ENCODE data around the gene TTI1.

TTI1 gene

DNA sequence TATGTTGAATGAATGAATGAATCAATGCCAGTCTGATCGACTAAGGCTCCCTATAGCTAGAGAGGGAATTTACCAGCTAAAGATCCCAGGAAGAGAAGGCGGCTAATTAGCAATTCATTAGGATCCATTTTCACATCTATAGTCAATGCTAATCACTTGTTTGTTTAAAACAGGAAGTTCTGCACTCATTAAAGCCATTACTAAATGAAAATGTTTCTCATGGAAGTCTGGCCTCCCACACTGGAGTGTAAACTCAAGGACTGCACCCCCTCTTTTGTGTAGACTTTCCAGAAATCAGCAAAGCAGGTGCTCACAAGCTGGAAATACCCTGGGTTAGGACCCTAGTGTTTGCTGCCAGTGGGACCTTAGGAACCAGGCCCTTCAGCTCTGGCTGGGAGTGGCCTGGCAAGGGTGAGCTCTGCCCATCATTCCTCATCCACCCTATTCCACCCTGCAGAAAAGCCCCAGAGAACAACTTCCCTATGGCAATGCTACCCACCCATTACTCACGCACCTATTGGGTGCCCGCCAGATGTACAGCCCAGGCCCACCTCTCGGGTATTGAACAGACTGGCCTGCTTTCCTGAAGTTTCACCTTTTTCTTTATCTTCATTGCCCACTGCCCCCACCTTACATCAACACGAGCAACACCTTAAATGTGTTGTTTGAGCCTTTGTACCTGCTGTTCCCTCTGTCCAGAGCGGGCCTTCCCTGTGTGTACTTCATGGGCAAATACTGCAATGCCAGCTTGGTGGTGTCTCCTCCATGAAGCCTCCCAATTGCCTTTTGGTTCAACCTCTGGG lies 60.8 kb downstream of the TTI1 start (continued):
- TF ChIP-seq, protein P1, sequence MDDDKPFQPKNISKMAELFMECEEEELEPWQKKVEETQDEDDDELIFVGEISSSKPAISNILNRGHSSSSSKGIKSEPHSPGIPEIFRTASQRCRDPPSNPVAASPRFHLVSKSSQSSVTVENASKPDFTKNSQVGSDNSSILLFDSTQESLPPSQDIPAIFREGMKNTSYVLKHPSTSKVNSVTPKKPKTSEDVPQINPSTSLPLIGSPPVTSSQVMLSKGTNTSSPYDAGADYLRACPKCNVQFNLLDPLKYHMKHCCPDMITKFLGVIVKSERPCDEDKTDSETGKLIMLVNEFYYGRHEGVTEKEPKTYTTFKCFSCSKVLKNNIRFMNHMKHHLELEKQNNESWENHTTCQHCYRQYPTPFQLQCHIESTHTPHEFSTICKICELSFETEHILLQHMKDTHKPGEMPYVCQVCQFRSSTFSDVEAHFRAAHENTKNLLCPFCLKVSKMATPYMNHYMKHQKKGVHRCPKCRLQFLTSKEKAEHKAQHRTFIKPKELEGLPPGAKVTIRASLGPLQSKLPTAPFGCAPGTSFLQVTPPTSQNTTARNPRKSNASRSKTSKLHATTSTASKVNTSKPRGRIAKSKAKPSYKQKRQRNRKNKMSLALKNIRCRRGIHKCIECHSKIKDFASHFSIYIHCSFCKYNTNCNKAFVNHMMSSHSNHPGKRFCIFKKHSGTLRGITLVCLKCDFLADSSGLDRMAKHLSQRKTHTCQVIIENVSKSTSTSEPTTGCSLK (tag by site-specific recombination; IDR thresholded peaks at IDR 0.05): no peak
- TF ChIP-seq SETDB1 (IDR thresholded peaks at IDR 0.05; ENCODE audit: insufficient read length, low read length): no peak
- TF ChIP-seq ZNF747 (tag by site-specific recombination; IDR thresholded peaks at IDR 0.05): no peak
- TF ChIP-seq ZNF660 (tag by site-specific recombination; IDR thresholded peaks at IDR 0.05): no peak
- TF ChIP-seq ZXDB (tag by site-specific recombination; IDR thresholded peaks at IDR 0.05): no peak
- no peak for TF ChIP-seq BCL11A (tag by site-specific recombination; IDR thresholded peaks at IDR 0.05; ENCODE audit: low read depth)
- no peak for TF ChIP-seq ZNF664 (tag by site-specific recombination; IDR thresholded peaks at IDR 0.05)
- TF ChIP-seq ZEB2 (tag by site-specific recombination; IDR thresholded peaks at IDR 0.05): no peak
- TF ChIP-seq REPIN1 (tag by site-specific recombination; IDR thresholded peaks at IDR 0.05; ENCODE audit: low read depth): no peak

DNA sequence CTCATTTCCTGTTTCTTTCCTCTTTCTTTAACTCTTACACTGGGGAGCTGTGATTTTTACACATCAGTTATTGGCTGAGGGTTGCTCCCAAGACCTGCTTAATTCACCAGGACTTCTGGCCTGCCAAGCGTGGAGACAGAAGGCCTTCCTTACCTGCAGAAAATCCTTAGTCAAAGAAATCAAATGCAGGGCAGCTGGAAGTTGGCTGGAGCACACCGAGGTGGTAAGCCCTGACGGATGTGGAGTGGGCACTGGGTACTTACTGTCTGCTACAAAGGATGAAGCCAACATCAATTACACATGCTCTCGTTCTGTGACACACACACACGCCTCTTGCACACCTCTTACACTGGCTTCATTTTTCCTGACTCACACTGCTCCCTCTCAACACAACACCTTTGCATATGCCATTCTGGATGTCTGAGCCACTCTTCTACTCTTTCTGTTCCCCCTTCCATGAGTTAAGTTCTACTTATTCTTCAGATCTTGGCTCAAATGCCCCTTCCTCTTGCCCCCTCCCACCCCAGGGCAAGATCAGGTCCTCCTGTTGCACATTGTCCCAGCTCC lies 61.6 kb downstream of the TTI1 start:
- Histone ChIP-seq H3K4me1 (ENCODE audit: control insufficient read depth, insufficient read depth, low read length) (no peaks in the 10 kb centered on the region), H3K9me3 (ENCODE audit: control insufficient read depth, insufficient read depth, low read depth, low read length) (no peaks in the 10 kb centered on the region), H3K36me3 (ENCODE audit: control insufficient read depth in 2 of 2, insufficient read depth in 1 of 2, low read length in 2 of 2) (no peaks in the 10 kb centered on the region), H3K27ac (ENCODE audit: extremely low read depth, low read depth, low read length) (no peak overlapping the region), H3K4me3 (ENCODE audit: low read depth, low read length) (no peak overlapping the region)
- CTCF ChIA-PET: interaction anchor here (0.6 to 0.7 kb wide), 2 partner anchors 234 to 246 kb away, joined by 3 to 4 read pairs; no protein-coding TSS in a partner anchor
- POLR2A ChIA-PET: no interaction called here
- TF ChIP-seq ZNF658 (tag by site-specific recombination; IDR thresholded peaks at IDR 0.05): no peak
- no peak for TF ChIP-seq ZNF416 (tag by site-specific recombination; IDR thresholded peaks at IDR 0.05)
- no peak for TF ChIP-seq SP3 (tag by site-specific recombination; IDR thresholded peaks at IDR 0.05)
- TF ChIP-seq ZNF175 (tag by site-specific recombination; IDR thresholded peaks at IDR 0.05): no peak

DNA sequence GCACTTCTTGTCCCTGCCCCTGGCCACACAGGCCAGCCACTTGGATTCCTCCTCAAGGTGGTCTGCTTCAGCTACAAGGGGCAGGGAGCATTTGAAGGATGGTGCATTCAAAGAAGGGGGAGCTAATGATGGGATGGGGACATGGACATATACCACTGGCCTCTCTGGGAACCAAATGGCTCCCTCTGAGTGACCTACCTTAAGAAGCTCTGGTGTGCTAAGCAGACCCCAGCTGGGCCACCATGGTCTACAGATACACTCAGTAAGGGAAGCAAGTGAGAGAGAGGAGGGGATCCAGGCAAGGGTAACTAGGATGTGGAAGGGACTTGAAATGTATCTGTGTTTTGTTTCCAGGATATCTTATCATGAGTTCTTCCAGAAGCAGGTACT lies 62.4 kb downstream of the TTI1 start:
- CTCF ChIA-PET: no interaction called here
- no peaks in the 10 kb centered on the region for H3K4me1 ChIP-seq (ENCODE audit: control insufficient read depth, insufficient read depth, low read length)
- POLR2A ChIA-PET: no interaction called here
- H3K27ac ChIP-seq (ENCODE audit: extremely low read depth, low read depth, low read length): no peak overlapping the region
- H3K36me3 ChIP-seq (ENCODE audit: control insufficient read depth in 2 of 2, insufficient read depth in 1 of 2, low read length in 2 of 2): no peaks in the 10 kb centered on the region
- no peaks in the 10 kb centered on the region for H3K9me3 ChIP-seq (ENCODE audit: control insufficient read depth, insufficient read depth, low read depth, low read length)
- H3K4me3 ChIP-seq (ENCODE audit: low read depth, low read length): no peak overlapping the region
- TF ChIP-seq ZNF473 (tag by site-specific recombination; IDR thresholded peaks at IDR 0.05) (no peak), ZNF114 (tag by site-specific recombination; IDR thresholded peaks at IDR 0.05) (no peak), ZNF670 (tag by site-specific recombination; IDR thresholded peaks at IDR 0.05; ENCODE audit: low read depth) (no peak), YY1 (tag by site-specific recombination; IDR thresholded peaks at IDR 0.05) (no peak), ZFP37 (tag by site-specific recombination; IDR thresholded peaks at IDR 0.05) (no peak)
- TF ChIP-seq, protein P2, sequence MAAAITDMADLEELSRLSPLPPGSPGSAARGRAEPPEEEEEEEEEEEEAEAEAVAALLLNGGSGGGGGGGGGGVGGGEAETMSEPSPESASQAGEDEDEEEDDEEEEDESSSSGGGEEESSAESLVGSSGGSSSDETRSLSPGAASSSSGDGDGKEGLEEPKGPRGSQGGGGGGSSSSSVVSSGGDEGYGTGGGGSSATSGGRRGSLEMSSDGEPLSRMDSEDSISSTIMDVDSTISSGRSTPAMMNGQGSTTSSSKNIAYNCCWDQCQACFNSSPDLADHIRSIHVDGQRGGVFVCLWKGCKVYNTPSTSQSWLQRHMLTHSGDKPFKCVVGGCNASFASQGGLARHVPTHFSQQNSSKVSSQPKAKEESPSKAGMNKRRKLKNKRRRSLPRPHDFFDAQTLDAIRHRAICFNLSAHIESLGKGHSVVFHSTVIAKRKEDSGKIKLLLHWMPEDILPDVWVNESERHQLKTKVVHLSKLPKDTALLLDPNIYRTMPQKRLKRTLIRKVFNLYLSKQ (tag by site-specific recombination; IDR thresholded peaks at IDR 0.05; ENCODE audit: borderline replicate concordance): no peak
- TF ChIP-seq, protein P3, sequence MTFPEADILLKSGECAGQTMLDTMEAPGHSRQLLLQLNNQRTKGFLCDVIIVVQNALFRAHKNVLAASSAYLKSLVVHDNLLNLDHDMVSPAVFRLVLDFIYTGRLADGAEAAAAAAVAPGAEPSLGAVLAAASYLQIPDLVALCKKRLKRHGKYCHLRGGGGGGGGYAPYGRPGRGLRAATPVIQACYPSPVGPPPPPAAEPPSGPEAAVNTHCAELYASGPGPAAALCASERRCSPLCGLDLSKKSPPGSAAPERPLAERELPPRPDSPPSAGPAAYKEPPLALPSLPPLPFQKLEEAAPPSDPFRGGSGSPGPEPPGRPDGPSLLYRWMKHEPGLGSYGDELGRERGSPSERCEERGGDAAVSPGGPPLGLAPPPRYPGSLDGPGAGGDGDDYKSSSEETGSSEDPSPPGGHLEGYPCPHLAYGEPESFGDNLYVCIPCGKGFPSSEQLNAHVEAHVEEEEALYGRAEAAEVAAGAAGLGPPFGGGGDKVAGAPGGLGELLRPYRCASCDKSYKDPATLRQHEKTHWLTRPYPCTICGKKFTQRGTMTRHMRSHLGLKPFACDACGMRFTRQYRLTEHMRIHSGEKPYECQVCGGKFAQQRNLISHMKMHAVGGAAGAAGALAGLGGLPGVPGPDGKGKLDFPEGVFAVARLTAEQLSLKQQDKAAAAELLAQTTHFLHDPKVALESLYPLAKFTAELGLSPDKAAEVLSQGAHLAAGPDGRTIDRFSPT (tag by site-specific recombination; IDR thresholded peaks at IDR 0.05): no peak

All from HEK293 (cell line).